ENCODE results near the gene SYNGAP1.

The SYNGAP1 gene

DNA sequence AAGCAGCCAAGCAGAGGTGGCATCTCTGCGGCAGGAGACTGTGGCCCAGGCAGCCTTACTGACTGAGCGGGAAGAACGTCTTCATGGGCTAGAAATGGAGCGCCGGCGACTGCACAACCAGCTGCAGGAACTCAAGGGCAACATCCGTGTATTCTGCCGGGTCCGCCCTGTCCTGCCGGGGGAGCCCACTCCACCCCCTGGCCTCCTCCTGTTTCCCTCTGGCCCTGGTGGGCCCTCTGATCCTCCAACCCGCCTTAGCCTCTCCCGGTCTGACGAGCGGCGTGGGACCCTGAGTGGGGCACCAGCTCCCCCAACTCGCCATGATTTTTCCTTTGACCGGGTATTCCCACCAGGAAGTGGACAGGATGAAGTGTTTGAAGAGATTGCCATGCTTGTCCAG is 15.0 kb upstream of the SYNGAP1 start:
- no peak overlapping the region for H3K4me3 ChIP-seq (ENCODE audit: low read depth, low read length)
- no peak for DNase-seq (ENCODE audit: low read depth)
- TF ChIP-seq, protein P1, sequence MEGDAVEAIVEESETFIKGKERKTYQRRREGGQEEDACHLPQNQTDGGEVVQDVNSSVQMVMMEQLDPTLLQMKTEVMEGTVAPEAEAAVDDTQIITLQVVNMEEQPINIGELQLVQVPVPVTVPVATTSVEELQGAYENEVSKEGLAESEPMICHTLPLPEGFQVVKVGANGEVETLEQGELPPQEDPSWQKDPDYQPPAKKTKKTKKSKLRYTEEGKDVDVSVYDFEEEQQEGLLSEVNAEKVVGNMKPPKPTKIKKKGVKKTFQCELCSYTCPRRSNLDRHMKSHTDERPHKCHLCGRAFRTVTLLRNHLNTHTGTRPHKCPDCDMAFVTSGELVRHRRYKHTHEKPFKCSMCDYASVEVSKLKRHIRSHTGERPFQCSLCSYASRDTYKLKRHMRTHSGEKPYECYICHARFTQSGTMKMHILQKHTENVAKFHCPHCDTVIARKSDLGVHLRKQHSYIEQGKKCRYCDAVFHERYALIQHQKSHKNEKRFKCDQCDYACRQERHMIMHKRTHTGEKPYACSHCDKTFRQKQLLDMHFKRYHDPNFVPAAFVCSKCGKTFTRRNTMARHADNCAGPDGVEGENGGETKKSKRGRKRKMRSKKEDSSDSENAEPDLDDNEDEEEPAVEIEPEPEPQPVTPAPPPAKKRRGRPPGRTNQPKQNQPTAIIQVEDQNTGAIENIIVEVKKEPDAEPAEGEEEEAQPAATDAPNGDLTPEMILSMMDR (IDR thresholded peaks at IDR 0.05; ENCODE audit: low read depth, low read length) = no peak

DNA sequence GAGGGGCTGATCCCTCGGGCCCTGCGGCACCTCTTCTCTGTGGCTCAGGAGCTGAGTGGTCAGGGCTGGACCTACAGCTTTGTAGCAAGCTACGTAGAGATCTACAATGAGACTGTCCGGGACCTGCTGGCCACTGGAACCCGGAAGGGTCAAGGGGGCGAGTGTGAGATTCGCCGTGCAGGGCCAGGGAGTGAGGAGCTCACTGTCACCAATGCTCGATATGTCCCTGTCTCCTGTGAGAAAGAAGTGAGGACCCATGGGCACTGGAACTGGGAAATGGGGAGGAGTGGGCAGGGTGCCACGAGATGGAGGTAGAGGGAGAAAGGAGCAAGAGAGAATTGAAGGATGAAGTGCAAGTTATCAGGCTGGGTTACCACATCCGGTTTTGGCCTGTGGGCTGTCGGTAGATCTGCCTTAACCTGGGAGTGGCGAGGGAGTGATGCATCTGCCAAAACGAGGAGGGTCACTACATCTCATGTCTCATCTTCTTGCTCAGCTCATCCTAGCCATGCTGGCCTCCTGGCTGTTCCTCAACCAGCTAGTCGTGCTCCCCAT is 14.4 kb upstream of the SYNGAP1 start:
- no peak overlapping the region for H3K4me3 ChIP-seq (ENCODE audit: low read depth, low read length)
- TF ChIP-seq POLR2A (IDR thresholded peaks at IDR 0.05; ENCODE audit: extremely low read depth, insufficient read length) = no peak
- TF ChIP-seq, protein P1 (IDR thresholded peaks at IDR 0.05; ENCODE audit: low read depth, low read length) = no peak
- TF ChIP-seq, protein P2, sequence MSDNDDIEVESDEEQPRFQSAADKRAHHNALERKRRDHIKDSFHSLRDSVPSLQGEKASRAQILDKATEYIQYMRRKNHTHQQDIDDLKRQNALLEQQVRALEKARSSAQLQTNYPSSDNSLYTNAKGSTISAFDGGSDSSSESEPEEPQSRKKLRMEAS (IDR thresholded peaks at IDR 0.05; ENCODE audit: low read depth, low read length) = no peak
- no peak for TF ChIP-seq MYC (IDR thresholded peaks at IDR 0.05; ENCODE audit: low read depth, low read length)
- no peak for DNase-seq (ENCODE audit: low read depth)

DNA sequence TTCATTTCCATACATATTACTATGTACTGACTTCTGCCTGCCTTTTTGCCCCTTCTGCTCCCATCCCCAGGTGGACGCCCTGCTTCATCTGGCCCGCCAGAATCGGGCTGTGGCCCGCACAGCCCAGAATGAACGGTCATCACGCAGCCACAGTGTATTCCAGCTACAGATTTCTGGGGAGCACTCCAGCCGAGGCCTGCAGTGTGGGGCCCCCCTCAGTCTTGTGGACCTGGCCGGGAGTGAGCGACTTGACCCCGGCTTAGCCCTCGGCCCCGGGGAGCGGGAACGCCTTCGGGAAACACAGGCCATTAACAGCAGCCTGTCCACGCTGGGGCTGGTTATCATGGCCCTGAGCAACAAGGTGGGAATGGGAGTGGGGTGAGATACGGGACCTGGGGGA is 13.7 kb upstream of the SYNGAP1 start:
- no peak for DNase-seq (ENCODE audit: low read depth)
- H3K4me3 ChIP-seq (ENCODE audit: low read depth, low read length) = no peak overlapping the region

DNA sequence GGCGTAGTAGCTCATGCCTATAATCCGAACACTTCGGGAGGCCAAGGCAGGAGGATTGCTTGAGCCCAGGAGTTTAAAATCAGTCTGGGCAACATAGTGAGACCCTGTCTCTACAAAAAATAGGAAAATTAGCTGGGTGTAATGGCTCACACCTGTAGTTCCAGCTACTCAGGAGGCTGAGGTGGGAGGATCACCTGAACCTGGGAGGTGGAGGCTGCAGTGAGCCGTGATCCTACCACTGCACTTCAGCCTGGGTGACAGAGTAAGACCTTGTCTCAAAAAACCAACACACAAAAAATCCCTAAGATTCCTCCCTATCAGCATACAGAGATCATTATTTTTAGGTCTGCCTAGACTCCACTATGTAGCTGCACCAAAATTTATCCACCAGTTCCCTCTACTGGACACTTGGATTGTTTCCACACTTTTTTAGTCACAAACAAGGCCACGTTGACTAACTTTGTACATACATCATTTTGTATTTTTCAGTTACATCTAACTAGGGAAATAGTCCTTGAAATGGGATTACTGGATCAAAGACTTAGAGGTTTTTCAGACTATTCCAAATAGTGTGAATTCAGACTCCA is 12.6 kb upstream of the SYNGAP1 start:
- peak; percentile 52 for DNase-seq (ENCODE audit: low read depth)
- TF ChIP-seq, protein P2 (IDR thresholded peaks at IDR 0.05; ENCODE audit: low read depth, low read length) = no peak
- TF ChIP-seq, protein P1 (IDR thresholded peaks at IDR 0.05; ENCODE audit: low read depth, low read length) = no peak
- no peak for TF ChIP-seq MYC (IDR thresholded peaks at IDR 0.05; ENCODE audit: low read depth, low read length)
- TF ChIP-seq POLR2A (IDR thresholded peaks at IDR 0.05; ENCODE audit: extremely low read depth, insufficient read length) = no peak
- H3K4me3 ChIP-seq (ENCODE audit: low read depth, low read length) = no peak overlapping the region

More for the DNA sequence above, 13.7 kb upstream of the SYNGAP1 start:
- TF ChIP-seq, protein P2 (IDR thresholded peaks at IDR 0.05; ENCODE audit: low read depth, low read length) = no peak
- TF ChIP-seq, protein P1 (IDR thresholded peaks at IDR 0.05; ENCODE audit: low read depth, low read length) = no peak

DNA sequence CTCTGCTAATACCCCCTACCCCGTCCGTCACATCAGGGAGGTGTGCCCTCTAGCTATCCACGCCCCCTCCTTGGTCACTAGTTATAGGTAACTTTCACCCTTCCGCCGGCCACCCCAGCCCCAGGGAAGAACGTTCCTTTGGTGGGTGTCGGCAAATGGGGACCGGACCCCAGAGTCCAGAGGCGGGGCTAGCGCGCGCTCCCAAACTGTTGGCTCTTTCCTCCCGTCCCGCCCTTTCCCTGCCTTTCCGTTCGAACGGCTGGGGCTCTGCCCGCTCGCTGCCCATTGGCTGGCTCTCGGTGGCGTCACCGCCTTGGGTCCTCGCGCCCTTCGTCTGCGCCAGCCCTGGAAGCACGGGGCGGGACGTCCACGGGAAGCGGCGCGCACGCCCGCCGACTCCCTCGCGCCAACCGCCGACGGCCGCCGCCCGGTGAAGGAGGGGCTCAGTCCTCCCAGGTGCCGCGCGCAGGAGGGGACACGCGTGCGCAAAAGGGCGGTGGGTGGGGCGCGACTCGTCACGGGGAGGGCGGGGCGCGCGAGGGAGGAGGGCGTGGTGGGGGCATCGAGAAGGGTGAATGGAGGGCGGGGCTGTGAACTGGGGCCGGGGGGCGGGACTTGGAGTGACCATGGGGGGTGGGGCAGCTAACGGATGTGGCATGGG is 9.7 kb upstream of the SYNGAP1 start:
- peak overlapping the region; percentile 59 for H3K4me3 ChIP-seq (ENCODE audit: low read depth, low read length)
- DNase-seq (ENCODE audit: low read depth) = peak; percentile 99
- TF ChIP-seq MYC (IDR thresholded peaks at IDR 0.05; ENCODE audit: low read depth, low read length) (peak; percentile 6), POLR2A (IDR thresholded peaks at IDR 0.05; ENCODE audit: extremely low read depth, insufficient read length) (peak; percentile 72)
- TF ChIP-seq, protein P1 (IDR thresholded peaks at IDR 0.05; ENCODE audit: low read depth, low read length) = no peak
- TF ChIP-seq, protein P2 (IDR thresholded peaks at IDR 0.05; ENCODE audit: low read depth, low read length) = peak; percentile 45; the same call in 1 of the 2 replicates

Measured in NB4 (cell line).